ENCODE results near the gene ZNF426. TPM values are rescaled to one million over a fixed set of nuclear protein-coding genes. Genes with fewer than 3 reads are reported as not detected.

Gene ZNF426
- 22.4 and 23.5 TPM in 2 replicates for total RNA-seq

GRCh38 chr19:9538183-9539058 is at the start of gene ZNF426:
TSS of gene ZNF426 (minus strand) at chr19:9538645. CDS start at chr19:9536232, 2,413 bp downstream.

GRCh38 chr19:9584073-9584833 is 45.8 kb upstream of the ZNF426 start, which contains the start of gene ZNF121:
TSS of gene ZNF121 (minus strand) at chr19:9584504. CDS start at chr19:9568097, 16,407 bp downstream.

GRCh38 chr19:9498183-9498902 is 40.1 kb downstream of the ZNF426 start, which contains the start of gene ZNF560:
TSS of gene ZNF560 (minus strand) at chr19:9498616. CDS start at chr19:9475313, 23,303 bp downstream.

Other genes starting within 250 kb of the ZNF426 start
- 5.7 and 6.9 TPM in 2 replicates for gene ZNF699, start 228.8 kb downstream of the ZNF426 start, total RNA-seq
- 9.0 and 10.6 TPM in 2 replicates for gene ZNF559, start 214.5 kb downstream of the ZNF426 start, total RNA-seq
- gene ZNF177, start 175.6 kb downstream of the ZNF426 start, total RNA-seq, result 1.5 and 2.0 TPM in 2 replicates
- gene ZNF266, start 103.1 kb downstream of the ZNF426 start, total RNA-seq, result 8.2 and 9.3 TPM in 2 replicates
- 0.79 and 1.2 TPM in 2 replicates for gene ZNF560, start 40.0 kb downstream of the ZNF426 start, total RNA-seq
- 24.0 and 33.1 TPM in 2 replicates for gene ZNF121, start 45.9 kb upstream of the ZNF426 start, total RNA-seq
- 43.0 and 68.2 TPM in 2 replicates for gene ZNF561, start 82.6 kb upstream of the ZNF426 start, total RNA-seq
- 12.6 and 28.4 TPM in 2 replicates for gene ZNF562, start 136.5 kb upstream of the ZNF426 start, total RNA-seq
- 17.0 and 18.5 TPM in 2 replicates for gene ZNF846, start 230.1 kb upstream of the ZNF426 start, total RNA-seq